BE2C (cell line): Measurements from ENCODE around the gene CLPSL1.

ENCODE experiments used
- DNase-seq: peaks from one replicate; pipeline ENCODE4 v3.0.0-alpha.2; 2020
- H3K27me3 ChIP-seq: fragments of 250-450 bp; sonication (Bioruptor Pico); 2 replicates; pipeline ENCODE4 v1.5.1; 2020; ENCODE audit warnings: mild to moderate bottlenecking
- H3K36me3 ChIP-seq: fragments of 250-450 bp; sonication (Bioruptor Pico); 2 replicates; pipeline ENCODE4 v1.5.1; 2020; ENCODE audit warnings: mild to moderate bottlenecking
- H3K4me1 ChIP-seq: fragments of 250-450 bp; sonication (Bioruptor Pico); 2 replicates; pipeline ENCODE4 v1.5.1; 2020
- H3K4me3 ChIP-seq: 2 replicates; pipeline ENCODE4 v1.5.1; 2011; ENCODE audit warnings: low read depth, low read length
- H3K9me3 ChIP-seq: fragments of 250-450 bp; sonication (Bioruptor Pico); 2 replicates; pipeline ENCODE4 v1.5.1; 2020
- CTCF ChIP-seq: IDR thresholded peaks from 2 replicates; pipeline ENCODE4 v1.5.1; 2012; ENCODE audit warnings: mild to moderate bottlenecking, low read depth, low read length

The CLPSL1 gene

GRCh38 chr6:35754452-35755277 is 26.2 kb upstream of the CLPSL1 start:
- no peak for DNase-seq
- Histone ChIP-seq H3K4me3 (no peak overlapping the region), H3K9me3 (no peaks in the 10 kb centered on the region), H3K36me3 (no peaks in the 10 kb centered on the region), H3K4me1 (no peaks in the 10 kb centered on the region), H3K27me3 (no peaks in the 10 kb centered on the region)
- TF ChIP-seq CTCF, result no peak

DNA sequence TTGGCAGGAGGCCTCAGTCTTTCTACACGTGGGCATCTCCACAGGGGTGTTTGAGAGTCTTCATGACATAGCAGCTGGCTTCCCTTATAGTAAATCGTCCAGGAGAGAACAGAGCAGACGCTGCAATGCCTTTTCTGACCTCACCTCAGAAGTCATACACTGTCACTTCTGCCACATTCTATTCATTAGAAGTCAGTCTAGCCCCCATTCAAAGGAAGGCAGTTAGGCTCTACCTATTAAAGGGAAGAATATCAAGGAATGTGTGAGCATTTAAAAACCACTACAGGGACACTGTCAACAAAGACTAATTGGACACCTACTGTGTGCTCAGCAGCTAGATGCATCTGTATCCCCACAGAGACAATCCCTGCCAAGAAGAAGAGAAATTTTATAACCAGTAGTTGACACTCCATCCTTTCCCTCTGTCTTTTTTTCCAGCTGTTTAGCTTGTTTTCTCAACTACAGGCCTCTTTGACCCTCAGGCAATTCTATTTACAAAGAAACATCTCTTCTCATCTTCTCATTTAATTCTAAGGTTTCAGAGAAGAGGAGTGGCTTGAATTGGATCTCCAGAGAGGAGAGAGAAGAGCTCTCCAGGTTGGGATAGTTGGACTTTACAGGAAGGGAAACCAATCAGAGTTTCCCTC is 25.4 kb upstream of the CLPSL1 start:
- Histone ChIP-seq H3K36me3 (no peaks in the 10 kb centered on the region), H3K4me1 (no peaks in the 10 kb centered on the region), H3K9me3 (no peaks in the 10 kb centered on the region), H3K27me3 (no peaks in the 10 kb centered on the region), H3K4me3 (no peak overlapping the region)
- no peak for DNase-seq
- no peak for TF ChIP-seq CTCF

GRCh38 chr6:35757456-35758123 is 23.2 kb upstream of the CLPSL1 start:
- no peaks in the 10 kb centered on the region for H3K4me1 ChIP-seq
- H3K4me3 ChIP-seq, result no peak overlapping the region
- no peak for DNase-seq
- TF ChIP-seq CTCF, result peak; percentile 43
- H3K27me3 ChIP-seq, result no peaks in the 10 kb centered on the region
- H3K36me3 ChIP-seq, result no peaks in the 10 kb centered on the region
- no peaks in the 10 kb centered on the region for H3K9me3 ChIP-seq

DNA sequence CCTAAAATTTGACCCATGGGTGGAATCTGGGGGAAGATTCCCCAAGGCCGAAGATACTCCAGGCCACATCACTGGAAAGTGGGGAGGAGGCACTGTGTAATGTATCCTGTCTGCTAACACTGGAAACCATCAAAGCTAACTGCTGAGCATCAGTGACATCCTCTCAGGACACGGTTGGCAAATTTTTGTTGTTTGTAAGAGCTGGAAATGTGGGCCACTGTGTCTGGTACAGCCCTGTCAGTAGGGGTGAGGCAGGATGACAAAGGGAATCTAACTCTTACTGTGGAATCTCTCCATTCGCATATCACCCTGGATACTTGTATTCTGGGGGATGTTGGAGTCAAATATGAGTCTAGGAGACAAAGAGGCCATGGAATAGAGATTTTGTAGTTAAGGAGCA is 21.4 kb upstream of the CLPSL1 start:
- Histone ChIP-seq H3K4me1 (no peaks in the 10 kb centered on the region), H3K27me3 (0 out of 2 replicates have a peak, but pooled peaks cover 3% of the 10 kb centered on the region), H3K36me3 (no peaks in the 10 kb centered on the region), H3K4me3 (no peak overlapping the region), H3K9me3 (no peaks in the 10 kb centered on the region)
- DNase-seq, result no peak
- no peak for TF ChIP-seq CTCF

- Histone ChIP-seq H3K9me3 (no peaks in the 10 kb centered on the region), H3K36me3 (no peaks in the 10 kb centered on the region), H3K4me1 (no peaks in the 10 kb centered on the region), H3K4me3 (no peak overlapping the region), H3K27me3 (0 out of 2 replicates have a peak, but pooled peaks cover 3% of the 10 kb centered on the region)
- DNase-seq, result no peak
- no peak for TF ChIP-seq CTCF
These were observed 15.1 kb upstream of the CLPSL1 start for GRCh38 chr6:35765739-35766138.
